ENCODE results near the gene RXFP1. TPM values are rescaled to one million over a fixed set of nuclear protein-coding genes. Genes with fewer than 3 reads are reported as not detected.

RXFP1 gene
- polyA plus RNA-seq, 2 donors: 0.11 to 0.14 TPM

DNA sequence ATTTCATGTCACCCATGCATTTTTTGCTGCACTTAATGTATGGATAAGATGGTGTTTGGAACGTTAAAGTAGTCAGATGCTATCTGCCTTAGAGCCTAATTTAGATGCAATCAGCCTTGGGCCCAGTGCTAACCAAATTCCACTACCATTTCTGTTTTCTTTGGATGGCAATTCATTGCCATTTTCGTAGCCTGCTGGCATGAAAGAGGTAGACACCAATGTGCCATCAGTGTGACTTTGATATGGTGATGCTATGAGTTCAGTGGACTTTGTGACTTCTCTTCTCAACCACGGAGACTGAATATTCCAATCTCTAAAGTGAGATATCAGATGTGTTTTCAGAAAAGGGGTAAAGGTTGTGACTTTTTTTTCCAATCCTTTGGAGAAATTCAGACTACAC is 152.0 kb downstream of the RXFP1 start:
- Histone ChIP-seq H3K36me3 (ENCODE audit: control insufficient read depth in 2 of 2, insufficient read depth in 2 of 2, low read length in 1 of 2) (no peaks in the 10 kb centered on the region), H3K27ac (ENCODE audit: low read depth in 2 of 2, low read length in 1 of 2) (no peak overlapping the region), H3K9me3 (ENCODE audit: control insufficient read depth in 2 of 2, insufficient read depth in 1 of 2, low read depth in 1 of 2, low read length in 1 of 2) (no peaks in the 10 kb centered on the region), H3K4me3 (ENCODE audit: low read depth in 1 of 2, low read length in 2 of 2) (no peak overlapping the region), H3K27me3 (ENCODE audit: control insufficient read depth in 1 of 2, insufficient read depth in 2 of 2, low read length in 2 of 2) (no peaks in the 10 kb centered on the region), H3K4me1 (ENCODE audit: control insufficient read depth in 2 of 2, insufficient read depth in 2 of 2, low read length in 1 of 2) (peaks cover 0 to 3% of the 10 kb centered on the region in 2 donors)
- 78 to 88% methylated on average over 3 of the region's 3 CpGs for WGBS, 2 donors

DNA sequence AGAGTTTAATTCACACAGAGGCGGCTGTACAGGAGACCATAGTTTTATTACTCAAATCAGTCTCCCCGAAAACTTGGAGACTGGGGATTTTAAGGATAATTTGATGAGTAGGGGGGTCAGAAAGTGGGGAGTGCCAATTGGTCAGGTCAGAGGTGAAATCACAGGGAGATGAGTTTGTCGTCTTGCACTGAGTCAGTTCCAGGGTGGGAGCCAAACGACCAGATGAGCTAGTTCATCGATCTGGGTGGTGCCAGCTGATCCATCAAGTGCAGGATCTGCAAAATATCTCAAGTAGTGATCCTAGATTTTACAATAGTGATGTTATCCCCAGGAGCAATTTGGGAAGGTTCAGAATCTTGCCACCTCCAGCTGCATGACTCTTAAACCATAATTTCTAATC is 154.4 kb downstream of the RXFP1 start:
- Histone ChIP-seq H3K27ac (ENCODE audit: low read depth in 2 of 2, low read length in 1 of 2) (no peak overlapping the region), H3K4me3 (ENCODE audit: low read depth in 1 of 2, low read length in 2 of 2) (no peak overlapping the region), H3K4me1 (ENCODE audit: control insufficient read depth in 2 of 2, insufficient read depth in 2 of 2, low read length in 1 of 2) (peaks cover 0 to 3% of the 10 kb centered on the region in 2 donors), H3K27me3 (ENCODE audit: control insufficient read depth in 1 of 2, insufficient read depth in 2 of 2, low read length in 2 of 2) (no peaks in the 10 kb centered on the region), H3K36me3 (ENCODE audit: control insufficient read depth in 2 of 2, insufficient read depth in 2 of 2, low read length in 1 of 2) (no peaks in the 10 kb centered on the region), H3K9me3 (ENCODE audit: control insufficient read depth in 2 of 2, insufficient read depth in 1 of 2, low read depth in 1 of 2, low read length in 1 of 2) (no peaks in the 10 kb centered on the region)
- WGBS, 2 donors: 72 to 83% methylated on average over 5 of the region's 5 CpGs

DNA sequence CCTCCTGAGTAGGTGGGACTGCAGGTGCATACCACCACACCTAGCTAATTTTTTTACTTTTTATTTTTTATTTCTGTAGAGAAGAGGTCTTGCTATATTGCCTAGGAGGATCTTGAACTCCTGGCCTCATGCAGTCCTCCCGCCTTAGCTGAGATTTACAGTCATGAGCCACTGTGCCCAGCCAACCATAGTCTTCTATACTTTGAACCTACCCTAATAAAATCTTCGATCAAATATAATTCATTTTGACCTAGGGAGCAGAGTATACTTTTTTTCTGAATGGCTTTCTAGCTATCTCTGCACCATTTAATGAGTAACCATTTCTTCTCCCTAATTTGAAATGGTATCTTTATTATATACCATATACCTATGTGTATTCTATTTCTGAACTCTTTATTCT is 157.1 kb downstream of the RXFP1 start:
- WGBS, 2 donors: 90 to 97% methylated on average over 2 of the region's 2 CpGs
- no peaks in the 10 kb centered on the region for H3K4me1 ChIP-seq (ENCODE audit: control insufficient read depth in 2 of 2, insufficient read depth in 2 of 2, low read length in 1 of 2)
- H3K36me3 ChIP-seq (ENCODE audit: control insufficient read depth in 2 of 2, insufficient read depth in 2 of 2, low read length in 1 of 2): no peaks in the 10 kb centered on the region
- H3K4me3 ChIP-seq (ENCODE audit: low read depth in 1 of 2, low read length in 2 of 2): no peak overlapping the region
- H3K9me3 ChIP-seq (ENCODE audit: control insufficient read depth in 2 of 2, insufficient read depth in 1 of 2, low read depth in 1 of 2, low read length in 1 of 2): no peaks in the 10 kb centered on the region
- H3K27ac ChIP-seq (ENCODE audit: low read depth in 2 of 2, low read length in 1 of 2): no peak overlapping the region
- no peaks in the 10 kb centered on the region for H3K27me3 ChIP-seq (ENCODE audit: control insufficient read depth in 1 of 2, insufficient read depth in 2 of 2, low read length in 2 of 2)

DNA sequence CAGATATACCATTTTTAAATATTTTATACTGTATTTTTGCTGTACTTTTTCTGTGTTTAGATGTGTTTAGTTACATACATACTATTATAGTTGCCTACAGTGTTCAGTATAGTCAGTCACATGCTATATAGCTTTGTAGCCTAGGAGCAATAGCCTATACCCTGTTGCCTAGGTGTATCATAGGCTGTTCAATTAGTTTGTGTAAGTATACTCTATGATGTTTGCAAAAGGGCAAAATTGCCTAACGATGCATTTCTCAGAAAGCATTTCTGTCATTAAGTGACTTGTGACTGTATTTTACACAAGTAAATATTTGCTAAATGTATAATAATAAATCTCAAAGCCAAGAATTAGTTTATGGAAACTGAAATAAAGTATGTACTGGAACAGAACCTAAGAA is 159.9 kb downstream of the RXFP1 start:
- peaks cover 0 to 1% of the 10 kb centered on the region in 2 donors for H3K36me3 ChIP-seq (ENCODE audit: control insufficient read depth in 2 of 2, insufficient read depth in 2 of 2, low read length in 1 of 2)
- no peaks in the 10 kb centered on the region for H3K27me3 ChIP-seq (ENCODE audit: control insufficient read depth in 1 of 2, insufficient read depth in 2 of 2, low read length in 2 of 2)
- H3K9me3 ChIP-seq (ENCODE audit: control insufficient read depth in 2 of 2, insufficient read depth in 1 of 2, low read depth in 1 of 2, low read length in 1 of 2): no peaks in the 10 kb centered on the region
- WGBS, 2 donors: 71 to 79% methylated on average over 1 of the region's 1 CpG
- H3K4me1 ChIP-seq (ENCODE audit: control insufficient read depth in 2 of 2, insufficient read depth in 2 of 2, low read length in 1 of 2): no peaks in the 10 kb centered on the region
- no peak overlapping the region for H3K27ac ChIP-seq (ENCODE audit: low read depth in 2 of 2, low read length in 1 of 2)
- H3K4me3 ChIP-seq (ENCODE audit: low read depth in 1 of 2, low read length in 2 of 2): no peak overlapping the region

DNA sequence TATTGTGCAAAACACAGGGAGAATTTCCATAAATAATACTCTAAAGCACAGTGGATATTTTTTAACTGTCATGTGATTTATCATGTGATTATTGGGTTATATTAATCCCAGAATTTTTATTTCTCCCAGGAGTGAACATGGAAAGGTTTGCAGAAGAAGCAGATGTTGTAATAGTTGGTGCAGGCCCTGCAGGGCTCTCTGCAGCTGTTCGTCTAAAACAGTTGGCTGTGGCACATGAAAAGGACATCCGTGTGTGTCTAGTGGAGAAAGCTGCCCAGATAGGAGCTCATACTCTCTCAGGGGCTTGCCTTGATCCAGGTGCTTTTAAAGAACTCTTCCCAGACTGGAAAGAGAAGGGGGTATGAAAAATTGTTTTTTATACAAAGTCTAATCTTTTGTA is 160.4 kb downstream of the RXFP1 start:
- H3K36me3 ChIP-seq (ENCODE audit: control insufficient read depth in 2 of 2, insufficient read depth in 2 of 2, low read length in 1 of 2): peaks cover 0 to 3% of the 10 kb centered on the region in 2 donors
- 60 to 65% methylated on average over 2 of the region's 2 CpGs for WGBS, 2 donors

DNA sequence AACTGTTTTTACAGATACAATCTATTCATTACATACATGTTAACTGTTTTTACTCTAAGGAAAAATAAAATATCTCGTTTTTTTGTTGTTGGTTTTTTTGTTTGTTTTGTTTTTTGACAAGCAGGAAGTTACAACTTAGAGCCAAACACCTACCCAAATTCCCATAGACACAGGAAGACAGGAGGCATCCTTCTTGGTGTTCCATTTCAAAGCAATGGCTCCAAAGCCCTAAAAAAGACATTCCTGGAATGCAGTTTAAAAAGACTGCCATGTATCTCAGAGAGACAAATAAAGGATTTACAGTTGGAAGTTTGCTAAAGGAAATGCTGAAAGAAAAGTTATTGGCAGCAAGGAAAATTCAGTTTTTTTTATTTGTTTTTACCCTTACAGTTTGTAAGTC is 167.1 kb downstream of the RXFP1 start:
- H3K4me1 ChIP-seq (ENCODE audit: control insufficient read depth in 2 of 2, insufficient read depth in 2 of 2, low read length in 1 of 2): no peaks in the 10 kb centered on the region
- H3K27ac ChIP-seq (ENCODE audit: low read depth in 2 of 2, low read length in 1 of 2): no peak overlapping the region
- H3K36me3 ChIP-seq (ENCODE audit: control insufficient read depth in 2 of 2, insufficient read depth in 2 of 2, low read length in 1 of 2): peaks cover 0 to 3% of the 10 kb centered on the region in 2 donors
- H3K4me3 ChIP-seq (ENCODE audit: low read depth in 1 of 2, low read length in 2 of 2): no peak overlapping the region
- H3K27me3 ChIP-seq (ENCODE audit: control insufficient read depth in 1 of 2, insufficient read depth in 2 of 2, low read length in 2 of 2): no peaks in the 10 kb centered on the region
- H3K9me3 ChIP-seq (ENCODE audit: control insufficient read depth in 2 of 2, insufficient read depth in 1 of 2, low read depth in 1 of 2, low read length in 1 of 2): no peaks in the 10 kb centered on the region
- 80 to 87% methylated on average over 1 of the region's 1 CpG for WGBS, 2 donors

More for the DNA sequence above, 160.4 kb downstream of the RXFP1 start:
- Histone ChIP-seq H3K4me1 (ENCODE audit: control insufficient read depth in 2 of 2, insufficient read depth in 2 of 2, low read length in 1 of 2) (no peaks in the 10 kb centered on the region), H3K4me3 (ENCODE audit: low read depth in 1 of 2, low read length in 2 of 2) (no peak overlapping the region), H3K9me3 (ENCODE audit: control insufficient read depth in 2 of 2, insufficient read depth in 1 of 2, low read depth in 1 of 2, low read length in 1 of 2) (no peaks in the 10 kb centered on the region), H3K27ac (ENCODE audit: low read depth in 2 of 2, low read length in 1 of 2) (no peak overlapping the region), H3K27me3 (ENCODE audit: control insufficient read depth in 1 of 2, insufficient read depth in 2 of 2, low read length in 2 of 2) (no peaks in the 10 kb centered on the region)

Other genes with a start within 250 kb of the RXFP1 start
- 1 to 10 TPM; 2.0 to 2.4 TPM for gene C4orf46, start 150.0 kb downstream of the RXFP1 start, polyA plus RNA-seq
- gene ETFDH, start 150.4 kb downstream of the RXFP1 start, polyA plus RNA-seq: 10 to 100 TPM; 23.7 to 30.6 TPM
- gene PPID, start 201.5 kb downstream of the RXFP1 start, polyA plus RNA-seq: 10 to 100 TPM; 12.1 to 15.8 TPM
- 1 to 10 TPM; 2.0 to 2.9 TPM for gene FNIP2, start 247.1 kb downstream of the RXFP1 start, polyA plus RNA-seq

Measured in esophagus (tissue), 2 donors.